Spinal cord (tissue), 10 donors: ENCODE data around the gene MYOF. TPM values are rescaled to one million over a fixed set of nuclear protein-coding genes. Genes with fewer than 3 reads are reported as not detected.
A peak's percentile ranks its signal among the peaks of the same experiment; 100 is the strongest.
"Not testable (repeated sequence)": the region's sequence is repeated elsewhere in the genome, so short reads cannot be mapped to it uniquely, and the experiment has no call there.

Experiments
- DNase-seq, 6 donors: peaks; one replicate each; pipeline versions ENCODE4 v3.0.0 to v3.0.0-alpha.2; 2013 to 2015; ENCODE audit warnings: low spot score in 6 of 6, low read depth in 4 of 6
- H3K27ac ChIP-seq: one replicate; pipeline ENCODE4 v1.5.1; 2013; ENCODE audit warnings: low read depth, low read length, control low read depth
- H3K27me3 ChIP-seq: one replicate; pipeline ENCODE4 v1.6.1; 2013; ENCODE audit warnings: low read length; ENCODE audit not compliant: control insufficient read depth, insufficient read depth
- H3K36me3 ChIP-seq: one replicate; pipeline ENCODE4 v1.6.1; 2013; ENCODE audit warnings: low read length; ENCODE audit not compliant: control insufficient read depth, insufficient read depth
- H3K4me1 ChIP-seq: one replicate; pipeline ENCODE4 v1.6.1; 2013; ENCODE audit warnings: low read length; ENCODE audit not compliant: control insufficient read depth, insufficient read depth
- H3K4me3 ChIP-seq: one replicate; pipeline ENCODE4 v1.5.1; 2013; ENCODE audit warnings: low read depth, low read length, control low read depth
- H3K9me3 ChIP-seq: one replicate; pipeline ENCODE4 v1.6.1; 2013; ENCODE audit warnings: low read length; ENCODE audit not compliant: control insufficient read depth, insufficient read depth
- WGBS: methylation state at CpG from one replicate; pipeline ENCODE4 v1.1.5; 2013; ENCODE audit warnings: missing lambda C conversion rate; ENCODE audit not compliant: insufficient coverage; 5-methylcytosine and 5-hydroxymethylcytosine counted together
- polyA plus RNA-seq, 2 donors: library from polyadenylated mRNA; unstranded; fragments of 120-200 nt; gene quantifications; one replicate each; pipeline ENCODE4 v1.2.1, GENCODE V29; 2013; ENCODE audit not compliant: insufficient read length in 2 of 2
- total RNA-seq, 2 donors: library from RNA; depleted of rRNA in 1 of 2; stranded (reverse); fragments of 120-200 nt in 1 of 2; fragments of >200 nt in 1 of 2; gene quantifications; one replicate each; pipeline versions ENCODE4 v1.2.3 to v1.2.4, GENCODE V29; 2013 to 2014
- donor health status: healthy.

The MYOF gene
- total and polyA plus RNA-seq, 4 donors: 10.7 to 45.8 (median 18.6) TPM

GRCh38 chr10:93469454-93469853, 12.7 kb downstream of the MYOF start:
- DNase-seq: no peak
- Histone ChIP-seq H3K27ac (no peak overlapping the region), H3K27me3 (no peaks in the 10 kb centered on the region), H3K9me3 (no peaks in the 10 kb centered on the region), H3K36me3 (no peaks in the 10 kb centered on the region), H3K4me1 (peaks cover 13% of the 10 kb centered on the region), H3K4me3 (no peak overlapping the region)
- whole genome bisulfite sequencing: 100% methylated on average over 3 of the region's 3 CpGs

DNA sequence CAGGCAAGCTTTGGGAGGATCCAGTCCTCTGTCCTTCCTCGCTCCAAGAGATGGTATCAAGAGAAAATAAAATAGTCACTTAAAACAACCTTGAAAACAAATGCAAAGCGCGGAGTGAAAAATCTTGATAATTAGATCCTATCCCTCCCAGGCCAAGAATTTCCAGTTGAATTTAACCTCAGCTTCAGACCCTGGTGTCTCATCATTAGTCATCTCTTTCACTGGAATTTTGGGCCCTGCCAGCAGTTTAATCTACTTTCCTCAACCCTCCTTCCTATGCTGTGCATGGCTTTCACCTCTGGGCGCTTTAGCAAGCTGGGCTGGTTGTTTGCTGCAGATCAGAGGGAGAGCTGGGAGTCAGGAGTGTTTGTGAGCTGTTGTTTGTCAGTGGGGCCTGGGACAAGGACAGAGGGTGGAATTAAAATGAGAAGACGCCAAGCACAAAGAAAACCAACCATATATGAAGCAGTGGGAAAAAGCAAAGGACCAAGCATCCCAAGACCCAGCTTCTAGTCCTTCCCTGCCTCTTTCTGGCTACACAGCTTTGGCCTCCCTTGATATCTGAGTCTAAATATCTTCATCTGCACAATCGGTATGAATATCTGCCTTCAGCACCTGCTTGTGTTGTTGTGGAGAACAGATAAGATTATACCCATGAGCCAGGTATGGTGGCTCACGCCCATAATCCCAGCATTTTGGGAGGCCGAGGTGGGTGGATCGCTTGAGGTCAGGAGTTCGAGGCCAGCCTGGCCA, 13.5 kb downstream of the MYOF start:
- no peak for DNase-seq
- H3K4me3 ChIP-seq: no peak overlapping the region
- H3K27ac ChIP-seq: no peak overlapping the region
- H3K4me1 ChIP-seq: peaks cover 13% of the 10 kb centered on the region
- no peaks in the 10 kb centered on the region for H3K27me3 ChIP-seq
- no peaks in the 10 kb centered on the region for H3K36me3 ChIP-seq
- 98% methylated on average over 8 of the region's 10 CpGs for WGBS
- H3K9me3 ChIP-seq: no peaks in the 10 kb centered on the region

GRCh38 chr10:93467635-93468034, 14.5 kb downstream of the MYOF start:
- H3K27me3 ChIP-seq, H3K36me3 ChIP-seq, H3K27ac ChIP-seq, H3K4me3 ChIP-seq, H3K9me3 ChIP-seq, DNase-seq: not testable (repeated sequence)
- peaks cover 13% of the 10 kb centered on the region for H3K4me1 ChIP-seq
- 88% methylated on average over 1 of the region's 4 CpGs for whole genome bisulfite sequencing

DNA sequence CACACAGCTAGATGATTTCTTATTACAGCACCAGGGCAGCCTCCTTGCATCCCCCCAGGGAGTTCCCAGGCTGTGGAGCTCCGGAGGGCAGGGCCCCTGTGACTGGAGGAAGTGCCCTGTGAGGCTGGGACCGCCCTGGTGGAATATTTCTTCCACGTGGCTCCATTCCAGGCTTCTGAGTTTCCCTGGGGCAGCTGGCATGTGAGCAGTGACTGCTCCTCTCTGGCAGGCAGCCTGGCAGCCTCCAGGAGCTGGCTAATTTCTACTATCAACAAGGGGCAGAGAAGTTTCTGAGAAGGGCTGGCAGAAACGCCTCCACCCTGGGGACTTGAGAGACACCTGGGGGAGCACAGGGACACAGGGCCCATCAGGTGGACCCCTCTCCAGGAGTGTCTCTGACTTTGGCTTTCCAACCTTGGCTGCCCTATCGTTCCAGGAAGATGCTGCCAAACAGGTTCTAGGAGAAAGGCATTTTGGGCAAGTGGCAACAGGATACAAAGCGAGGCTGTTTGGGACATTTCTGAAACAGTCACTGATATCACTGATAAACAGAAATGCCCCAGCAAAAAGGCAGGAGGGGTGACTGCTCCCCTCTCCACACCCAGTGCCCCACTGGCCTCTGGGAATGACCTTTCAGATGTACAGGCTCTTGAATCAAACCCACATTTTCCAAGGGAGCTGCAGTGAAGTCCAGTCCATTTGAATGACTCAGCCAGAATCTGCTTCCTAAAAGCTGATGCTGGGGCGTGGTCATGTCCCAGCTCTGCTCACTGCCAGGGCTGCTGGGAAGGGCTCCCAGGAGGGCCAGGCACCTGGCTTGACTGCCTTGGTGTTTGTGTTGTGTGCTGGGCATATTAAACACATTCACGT, 16.1 kb downstream of the MYOF start:
- WGBS: 41% methylated on average over 6 of the region's 8 CpGs
- no peak overlapping the region for H3K27ac ChIP-seq
- H3K27me3 ChIP-seq: no peaks in the 10 kb centered on the region
- peak in 4 of 6 donors; percentile 22 to 72 (median 30) for DNase-seq
- no peaks in the 10 kb centered on the region for H3K9me3 ChIP-seq
- H3K36me3 ChIP-seq: no peaks in the 10 kb centered on the region
- no peak overlapping the region for H3K4me3 ChIP-seq
- H3K4me1 ChIP-seq: peaks cover 13% of the 10 kb centered on the region

- no peaks in the 10 kb centered on the region for H3K9me3 ChIP-seq
- H3K4me1 ChIP-seq: peaks cover 13% of the 10 kb centered on the region
- no peaks in the 10 kb centered on the region for H3K36me3 ChIP-seq
- H3K27ac ChIP-seq: no peak overlapping the region
- H3K4me3 ChIP-seq: no peak overlapping the region
- no peaks in the 10 kb centered on the region for H3K27me3 ChIP-seq
- DNase-seq: no peak
- 88% methylated on average over 1 of the region's 5 CpGs for WGBS
These were observed 17.3 kb downstream of the MYOF start for GRCh38 chr10:93464776-93465388.

DNA sequence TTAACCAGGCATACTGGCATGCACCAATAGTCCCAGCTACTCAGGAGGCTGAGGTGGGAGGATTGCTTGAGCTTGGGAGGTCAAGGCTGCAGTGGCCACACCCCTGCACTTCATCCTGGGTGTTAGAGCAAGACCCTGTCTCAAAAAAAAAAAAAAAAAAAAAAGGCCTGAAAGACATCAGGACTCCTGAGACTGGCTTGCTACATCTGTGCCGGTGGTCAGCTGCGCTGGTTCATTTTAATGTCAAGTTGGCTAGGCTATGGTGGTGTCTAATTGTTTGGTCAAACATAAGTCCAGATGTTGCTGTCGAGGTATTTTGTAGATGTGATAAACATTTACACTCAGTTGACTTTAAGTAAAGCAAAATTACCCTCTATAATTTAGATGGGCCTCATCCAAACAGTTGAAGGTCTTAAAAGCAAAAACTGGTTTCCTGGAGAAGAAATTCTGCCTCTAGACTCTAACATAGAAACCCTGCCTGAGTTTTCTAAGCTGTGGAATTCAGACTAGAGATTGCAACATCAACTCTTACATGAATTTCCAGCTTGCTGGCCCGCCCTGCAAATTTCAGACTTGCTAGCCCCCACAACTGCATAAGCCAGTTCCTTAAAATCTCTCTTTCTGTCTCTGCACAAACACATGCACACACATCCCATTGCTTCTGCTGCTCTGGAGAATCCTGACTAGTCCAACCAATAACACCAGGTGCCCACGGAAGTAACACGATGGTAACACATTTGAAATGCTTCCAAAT, 18.2 kb downstream of the MYOF start:
- H3K4me1 ChIP-seq: peaks cover 13% of the 10 kb centered on the region
- DNase-seq: no peak
- WGBS: 91% methylated on average over 4 of the region's 6 CpGs

DNA sequence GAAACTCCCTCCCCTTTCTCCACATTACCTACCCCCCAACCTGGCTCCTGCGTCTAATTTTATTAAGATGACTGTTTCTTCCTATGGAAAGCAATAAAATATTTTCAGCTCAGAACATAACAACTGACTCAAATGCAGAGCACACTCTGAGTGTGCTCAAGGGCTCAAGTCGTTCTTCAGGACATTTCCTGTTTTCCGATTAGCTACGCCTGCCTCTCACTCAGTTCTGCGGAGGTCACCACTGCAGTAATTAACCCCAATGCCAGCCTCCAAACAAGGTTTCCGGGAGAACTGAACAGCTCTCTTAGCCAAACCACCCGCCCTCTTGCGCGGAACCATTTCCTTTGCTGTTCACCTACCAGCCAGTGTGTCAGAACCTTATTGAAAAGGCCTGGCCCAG, 19.3 kb downstream of the MYOF start:
- H3K4me1 ChIP-seq: peaks cover 13% of the 10 kb centered on the region
- no peak for DNase-seq
- no peak overlapping the region for H3K4me3 ChIP-seq
- WGBS: 61% methylated on average over 8 of the region's 9 CpGs
- no peaks in the 10 kb centered on the region for H3K9me3 ChIP-seq
- H3K27me3 ChIP-seq: no peaks in the 10 kb centered on the region
- H3K27ac ChIP-seq: no peak overlapping the region
- no peaks in the 10 kb centered on the region for H3K36me3 ChIP-seq

More for the DNA sequence above, 18.2 kb downstream of the MYOF start:
- Histone ChIP-seq H3K27me3 (no peaks in the 10 kb centered on the region), H3K27ac (no peak overlapping the region), H3K9me3 (no peaks in the 10 kb centered on the region), H3K36me3 (no peaks in the 10 kb centered on the region), H3K4me3 (no peak overlapping the region)

DNA sequence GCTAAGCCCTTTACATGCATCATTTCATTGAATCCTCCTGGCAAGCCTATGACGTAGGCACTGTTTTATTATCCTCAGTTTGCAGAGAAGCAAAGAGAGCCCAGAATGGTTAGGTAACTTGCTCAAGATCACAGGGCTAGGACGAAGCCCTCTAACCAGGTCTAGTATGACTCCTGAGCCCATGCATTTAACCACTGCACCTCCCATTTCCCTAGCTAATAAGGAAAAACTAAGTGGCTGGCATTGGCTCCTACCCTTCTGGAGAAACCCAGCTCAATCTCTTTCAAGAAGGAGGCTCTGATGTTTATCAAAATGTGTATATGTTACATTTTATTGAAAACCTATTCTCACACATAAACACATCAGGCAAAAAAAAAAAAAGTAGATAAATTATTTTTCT, 19.8 kb downstream of the MYOF start:
- Histone ChIP-seq H3K4me1 (peaks cover 13% of the 10 kb centered on the region), H3K27me3 (no peaks in the 10 kb centered on the region), H3K4me3 (no peak overlapping the region), H3K27ac (no peak overlapping the region), H3K36me3 (no peaks in the 10 kb centered on the region), H3K9me3 (no peaks in the 10 kb centered on the region)
- no peak for DNase-seq
- 100% methylated on average over 1 of the region's 2 CpGs for WGBS

- Histone ChIP-seq H3K36me3 (no peaks in the 10 kb centered on the region), H3K27ac (no peak overlapping the region), H3K4me3 (no peak overlapping the region), H3K9me3 (no peaks in the 10 kb centered on the region), H3K4me1 (peaks cover 13% of the 10 kb centered on the region), H3K27me3 (no peaks in the 10 kb centered on the region)
- no peak for DNase-seq
- WGBS: no CpG with 5 or more reads among the region's 1 CpG
These were observed 20.3 kb downstream of the MYOF start for GRCh38 chr10:93461807-93462178.
